Measurements from ENCODE around the gene DTNBP1. TPM values are rescaled to one million over a fixed set of nuclear protein-coding genes. Genes with fewer than 3 reads are reported as not detected.
A peak's percentile ranks its signal among the peaks of the same experiment; 100 is the strongest.

Gene DTNBP1
- total and polyA plus RNA-seq, 7 experiments from 2014 or later, result 19.8 to 40.0 (median 27.4) TPM

- DNase-seq, result no peak
- no peaks in the 10 kb centered on the region for H3K27me3 Mint-ChIP-seq
- Histone ChIP-seq H3K4me3 (ENCODE audit: low read length) (no peak overlapping the region), H3K4me1 (ENCODE audit: control insufficient read depth in 2 of 2, insufficient read depth in 2 of 2, low read length in 2 of 2) (peaks cover 0 to 9% of the 10 kb centered on the region in 2 donors), H3K27ac (ENCODE audit: low read depth, low read length) (no peak overlapping the region), H3K27me3 (ENCODE audit: control insufficient read depth in 2 of 2, insufficient read depth in 2 of 2, low read length in 2 of 2) (no peaks in the 10 kb centered on the region), H3K9me3 (ENCODE audit: control insufficient read depth in 2 of 3, low read length in 3 of 3) (no peaks in the 10 kb centered on the region), H3K36me3 (ENCODE audit: control insufficient read depth in 2 of 3, insufficient read depth in 3 of 3, low read length in 3 of 3) (no peaks in the 10 kb centered on the region)
- ChIA-PET POLR2A (interaction anchor here (0.5 to 0.7 kb wide), 2 partner anchors 203 to 563 kb away, joined by 3 read pairs; no protein-coding TSS in a partner anchor), CTCF (no interaction called here)
- H3K9me3 Mint-ChIP-seq, result no peaks in the 10 kb centered on the region
- peak; percentile 67 for ATAC-seq
- H3K27ac Mint-ChIP-seq, result peak overlapping the region in 8 of 9 donors; percentile 0 to 60 (median 23)
- peak overlapping the region in 9 of 10 donors; percentile 12 to 67 (median 22) for H3K4me3 Mint-ChIP-seq
- intact Hi-C loops (cut with micrococcal nuclease), result no loop called here
- H3K36me3 Mint-ChIP-seq, result peaks cover 0 to 10% (median under 1%) of the 10 kb centered on the region in 5 donors
- H3K4me1 Mint-ChIP-seq, result peaks cover 39 to 80% (median 65%) of the 10 kb centered on the region in 7 donors
Measured at GRCh38 chr6:15481390-15482291, 181.2 kb downstream of the DTNBP1 start.

GRCh38 chr6:15480525-15480924 lies 182.3 kb downstream of the DTNBP1 start:
- ChIA-PET POLR2A (interaction anchor here (0.8 kb wide), 1 partner anchor 35 kb away, joined by 3 read pairs; no protein-coding TSS in a partner anchor), CTCF (interaction anchor here (1.0 kb wide), 1 partner anchor 622 kb away, joined by 3 read pairs; no protein-coding TSS in a partner anchor)
- Histone ChIP-seq H3K27me3 (ENCODE audit: control insufficient read depth in 2 of 2, insufficient read depth in 2 of 2, low read length in 2 of 2) (no peaks in the 10 kb centered on the region), H3K27ac (ENCODE audit: low read depth, low read length) (no peak overlapping the region), H3K36me3 (ENCODE audit: control insufficient read depth in 2 of 3, insufficient read depth in 3 of 3, low read length in 3 of 3) (peaks cover 0 to 2% (median 0%) of the 10 kb centered on the region in 3 experiments), H3K4me3 (ENCODE audit: low read length) (no peak overlapping the region), H3K4me1 (ENCODE audit: control insufficient read depth in 2 of 2, insufficient read depth in 2 of 2, low read length in 2 of 2) (peaks cover 0 to 9% of the 10 kb centered on the region in 2 donors), H3K9me3 (ENCODE audit: control insufficient read depth in 2 of 3, low read length in 3 of 3) (no peaks in the 10 kb centered on the region)
- Mint-ChIP-seq H3K27ac (peak overlapping the region in 1 of 9 donors; percentile 22), H3K9me3 (no peaks in the 10 kb centered on the region), H3K4me3 (peak overlapping the region in 1 of 10 donors; percentile 5), H3K36me3 (peaks cover 2 to 13% (median 4%) of the 10 kb centered on the region in 5 donors), H3K27me3 (no peaks in the 10 kb centered on the region), H3K4me1 (peaks cover 39 to 80% (median 70%) of the 10 kb centered on the region in 7 donors)
- no peak for ATAC-seq
- DNase-seq, result no peak
- intact Hi-C loops (cut with micrococcal nuclease), result no loop called here

- Mint-ChIP-seq H3K27me3 (no peaks in the 10 kb centered on the region), H3K36me3 (peaks cover 5 to 21% (median 8%) of the 10 kb centered on the region in 5 donors), H3K4me3 (no peak overlapping the region), H3K4me1 (peaks cover 43 to 80% (median 70%) of the 10 kb centered on the region in 7 donors), H3K27ac (peak overlapping the region in 2 of 9 donors; percentile 22 to 68), H3K9me3 (no peaks in the 10 kb centered on the region)
- H3K4me1 ChIP-seq (ENCODE audit: control insufficient read depth in 2 of 2, insufficient read depth in 2 of 2, low read length in 2 of 2), result peaks cover 0 to 9% of the 10 kb centered on the region in 2 donors
- POLR2A ChIA-PET, result no interaction called here
- no peaks in the 10 kb centered on the region for H3K9me3 ChIP-seq (ENCODE audit: control insufficient read depth in 2 of 3, low read length in 3 of 3)
- no peak overlapping the region for H3K4me3 ChIP-seq (ENCODE audit: low read length)
- DNase-seq (no peak), ATAC-seq (no peak)
- intact Hi-C loops (cut with micrococcal nuclease), result no loop called here
- H3K27me3 ChIP-seq (ENCODE audit: control insufficient read depth in 2 of 2, insufficient read depth in 2 of 2, low read length in 2 of 2), result no peaks in the 10 kb centered on the region
- no peak overlapping the region for H3K27ac ChIP-seq (ENCODE audit: low read depth, low read length)
- H3K36me3 ChIP-seq (ENCODE audit: control insufficient read depth in 2 of 3, insufficient read depth in 3 of 3, low read length in 3 of 3), result peaks cover 0 to 7% (median 0%) of the 10 kb centered on the region in 3 experiments
- CTCF ChIA-PET, result interaction anchor here (1.0 kb wide), 1 partner anchor 622 kb away, joined by 3 read pairs; no protein-coding TSS in a partner anchor
Measured at GRCh38 chr6:15479761-15480160, 183.1 kb downstream of the DTNBP1 start.

GRCh38 chr6:15477746-15478145 lies 185.1 kb downstream of the DTNBP1 start:
- Mint-ChIP-seq H3K36me3 (peaks cover 5 to 23% (median 11%) of the 10 kb centered on the region in 5 donors), H3K27me3 (no peaks in the 10 kb centered on the region), H3K27ac (no peak overlapping the region), H3K9me3 (no peaks in the 10 kb centered on the region), H3K4me1 (peaks cover 37 to 78% (median 62%) of the 10 kb centered on the region in 7 donors), H3K4me3 (no peak overlapping the region)
- Histone ChIP-seq H3K27ac (ENCODE audit: low read depth, low read length) (no peak overlapping the region), H3K27me3 (ENCODE audit: control insufficient read depth in 2 of 2, insufficient read depth in 2 of 2, low read length in 2 of 2) (no peaks in the 10 kb centered on the region), H3K4me1 (ENCODE audit: control insufficient read depth in 2 of 2, insufficient read depth in 2 of 2, low read length in 2 of 2) (peaks cover 0 to 9% of the 10 kb centered on the region in 2 donors), H3K36me3 (ENCODE audit: control insufficient read depth in 2 of 3, insufficient read depth in 3 of 3, low read length in 3 of 3) (peaks cover 0 to 7% (median 0%) of the 10 kb centered on the region in 3 experiments), H3K4me3 (ENCODE audit: low read length) (no peak overlapping the region), H3K9me3 (ENCODE audit: control insufficient read depth in 2 of 3, low read length in 3 of 3) (no peaks in the 10 kb centered on the region)
- DNase-seq, result no peak
- POLR2A ChIA-PET, result no interaction called here
- ATAC-seq, result no peak
- intact Hi-C loops (cut with micrococcal nuclease), result no loop called here
- CTCF ChIA-PET, result no interaction called here

- POLR2A ChIA-PET, result no interaction called here
- Histone ChIP-seq H3K9me3 (ENCODE audit: control insufficient read depth in 2 of 3, low read length in 3 of 3) (no peaks in the 10 kb centered on the region), H3K4me3 (ENCODE audit: low read length) (no peak overlapping the region), H3K36me3 (ENCODE audit: control insufficient read depth in 2 of 3, insufficient read depth in 3 of 3, low read length in 3 of 3) (peaks cover 0 to 7% (median 0%) of the 10 kb centered on the region in 3 experiments), H3K27ac (ENCODE audit: low read depth, low read length) (no peak overlapping the region), H3K4me1 (ENCODE audit: control insufficient read depth in 2 of 2, insufficient read depth in 2 of 2, low read length in 2 of 2) (peaks cover 0 to 6% of the 10 kb centered on the region in 2 donors), H3K27me3 (ENCODE audit: control insufficient read depth in 2 of 2, insufficient read depth in 2 of 2, low read length in 2 of 2) (no peaks in the 10 kb centered on the region)
- intact Hi-C loops (cut with micrococcal nuclease), result no loop called here
- ATAC-seq (no peak), DNase-seq (no peak)
- H3K36me3 Mint-ChIP-seq, result peaks cover 5 to 26% (median 11%) of the 10 kb centered on the region in 5 donors
- no peak overlapping the region for H3K4me3 Mint-ChIP-seq
- no peaks in the 10 kb centered on the region for H3K27me3 Mint-ChIP-seq
- peaks cover 37 to 79% (median 57%) of the 10 kb centered on the region in 7 donors for H3K4me1 Mint-ChIP-seq
- H3K27ac Mint-ChIP-seq, result peak overlapping the region in 3 of 9 donors; percentile 14 to 30 (median 17)
- H3K9me3 Mint-ChIP-seq, result no peaks in the 10 kb centered on the region
- CTCF ChIA-PET, result interaction anchor here (1.3 kb wide), 1 partner anchor 13 kb away, joined by 4 read pairs; no protein-coding TSS in a partner anchor
Measured at GRCh38 chr6:15476631-15477380, 186.0 kb downstream of the DTNBP1 start.

- Mint-ChIP-seq H3K36me3 (peaks cover 5 to 26% (median 11%) of the 10 kb centered on the region in 5 donors), H3K4me1 (peaks cover 29 to 70% (median 48%) of the 10 kb centered on the region in 7 donors), H3K9me3 (no peaks in the 10 kb centered on the region), H3K27me3 (no peaks in the 10 kb centered on the region), H3K4me3 (no peak overlapping the region), H3K27ac (peak overlapping the region in 1 of 9 donors; percentile 29)
- intact Hi-C loops (cut with micrococcal nuclease), result no loop called here
- no peak for DNase-seq
- no peak for ATAC-seq
- Histone ChIP-seq H3K4me3 (ENCODE audit: low read length) (no peak overlapping the region), H3K9me3 (ENCODE audit: control insufficient read depth in 2 of 3, low read length in 3 of 3) (no peaks in the 10 kb centered on the region), H3K36me3 (ENCODE audit: control insufficient read depth in 2 of 3, insufficient read depth in 3 of 3, low read length in 3 of 3) (peaks cover 0 to 12% (median 0%) of the 10 kb centered on the region in 3 experiments), H3K4me1 (ENCODE audit: control insufficient read depth in 2 of 2, insufficient read depth in 2 of 2, low read length in 2 of 2) (no peaks in the 10 kb centered on the region), H3K27me3 (ENCODE audit: control insufficient read depth in 2 of 2, insufficient read depth in 2 of 2, low read length in 2 of 2) (no peaks in the 10 kb centered on the region), H3K27ac (ENCODE audit: low read depth, low read length) (no peak overlapping the region)
- CTCF ChIA-PET, result interaction anchor here (1.3 kb wide), 1 partner anchor 12 kb away, joined by 4 read pairs; no protein-coding TSS in a partner anchor
- POLR2A ChIA-PET, result no interaction called here
Measured at GRCh38 chr6:15475872-15476271, 187.0 kb downstream of the DTNBP1 start.
